K562 (cell line): ENCODE measurements around the gene COMMD1. TPM values are rescaled to one million over a fixed set of nuclear protein-coding genes. Genes with fewer than 3 reads are reported as not detected.

ENCODE experiments used
- ATAC-seq: fragments of 200-7000 bp; cut with Tn5 transposase; 3 replicates; pipeline ENCODE4 v1.9.1; 2020; ENCODE audit warnings: moderate library complexity
- BruUV-seq: library from RNA; stranded (reverse); fragments of 400-500 nt; replicated peaks from 2 replicates; lab custom pipeline; 2021; lab: Mats Ljungman, UMichigan
- CTCF ChIA-PET: fragments of 300-600 bp; formaldehyde crosslinking; extraction: SDS; loops from one replicate; lab custom pipeline; 2021; ENCODE audit warnings: low intra/inter-chr PET ratio; lab: Yijun Ruan, JAX
- POLR2A ChIA-PET: fragments of 300-600, 350-650 bp; sonication (Branson Sonifier 250); formaldehyde crosslinking; extraction: SDS; loops from one replicate; lab custom pipeline; 2021; ENCODE audit warnings: antibody characterized with exemption, inconsistent platforms; lab: Yijun Ruan, JAX
- DNase-seq, 4 experiments: peaks; one replicate each; pipeline versions ENCODE4 v3.0.0 to v3.0.0-alpha.2; 2011 to 2018; ENCODE audit warnings: low spot score in 3 of 4, mixed read lengths in 3 of 4; ENCODE audit errors: extremely low read depth in 1 of 4
- FAIRE-seq: peaks from 2 replicates; lab custom pipeline; 2011; peaks lifted over from hg19 to GRCh38; lab: Jason Lieb, UNC
- H2AFZ ChIP-seq: 2 replicates; pipeline ENCODE4 v1.6.0; 2011; ENCODE audit warnings: low read depth, low read length, control low read depth, inconsistent platforms
- H3K27ac ChIP-seq: fragments of 200-600 bp; 3 replicates; pipeline ENCODE4 v1.8.0; 2011; ENCODE audit warnings: low read depth, mild to moderate bottlenecking, control low read depth, inconsistent platforms, low read length, moderate library complexity, mixed read lengths; ENCODE audit errors: extremely low read depth
- H3K27me3 ChIP-seq, 2 experiments: fragments of 300-600 bp in 1 of 2; 2 replicates in 1 of 2; 3 replicates in 1 of 2; pipeline versions ENCODE4 v1.6.0 to v1.8.0; 2011; ENCODE audit warnings: inconsistent platforms in 2 of 2, low read length in 2 of 2, mild to moderate bottlenecking in 1 of 2, mixed read lengths in 1 of 2, moderate library complexity in 1 of 2; ENCODE audit not compliant: control insufficient read depth in 2 of 2, insufficient read depth in 2 of 2
- H3K36me3 ChIP-seq: fragments of 300-600 bp; 3 replicates; pipeline ENCODE4 v1.8.0; 2011; ENCODE audit warnings: mild to moderate bottlenecking, low read length, inconsistent platforms; ENCODE audit not compliant: control insufficient read depth, insufficient read depth
- H3K4me1 ChIP-seq, 2 experiments: fragments of 200-600 bp in 1 of 2; replicated peaks in 1 of 2; 2 replicates in 1 of 2; 3 replicates in 1 of 2; pipeline versions ENCODE4 v1.5.1 to v1.8.0; 2011; ENCODE audit warnings: inconsistent platforms in 2 of 2, low read length in 2 of 2, mild to moderate bottlenecking in 1 of 2, mixed read lengths in 1 of 2, moderate library complexity in 1 of 2; ENCODE audit not compliant: control insufficient read depth in 2 of 2, insufficient read depth in 2 of 2
- H3K4me2 ChIP-seq: 2 replicates; pipeline ENCODE4 v1.6.1; 2011; ENCODE audit warnings: low read length, control low read depth, inconsistent platforms, mixed read lengths; ENCODE audit not compliant: insufficient read depth
- H3K4me3 ChIP-seq: fragments of 200-600 bp; sonication (generic), shearing (Covaris generic); 2 replicates; pipeline ENCODE4 v1.5.1; 2016; ENCODE audit warnings: control low read depth, inconsistent platforms
- H3K79me2 ChIP-seq: fragments of 200-600 bp; 3 replicates; pipeline ENCODE4 v1.8.0; 2011; ENCODE audit warnings: low read length, inconsistent platforms; ENCODE audit not compliant: control insufficient read depth, insufficient read depth
- H3K9ac ChIP-seq, 2 experiments: 2 replicates each; pipeline versions ENCODE4 v1.6.0 to v1.6.1; 2011; ENCODE audit warnings: low read depth in 2 of 2, low read length in 2 of 2, control low read depth in 1 of 2, inconsistent platforms in 1 of 2, mild to moderate bottlenecking in 1 of 2, mixed read lengths in 1 of 2; ENCODE audit not compliant: insufficient read depth in 1 of 2
- H3K9me1 ChIP-seq: one replicate; pipeline ENCODE4 v1.6.0; 2011; ENCODE audit warnings: inconsistent platforms, mild to moderate bottlenecking, low read length, moderate library complexity; ENCODE audit not compliant: control insufficient read depth, insufficient read depth
- H3K9me3 ChIP-seq: replicated peaks from 2 replicates; pipeline ENCODE4 v1.5.1; 2011; ENCODE audit warnings: low read depth, low read length, inconsistent platforms; ENCODE audit not compliant: control insufficient read depth, insufficient read depth
- H4K20me1 ChIP-seq: replicated peaks from 2 replicates; pipeline ENCODE4 v1.6.1; 2011; ENCODE audit warnings: low read length, inconsistent platforms, mixed read lengths; ENCODE audit not compliant: control insufficient read depth, insufficient read depth
- BACH1 ChIP-seq: fragments of 200-800 bp; sonication (Bioruptor generic); IDR thresholded peaks from 2 replicates; pipeline ENCODE4 v1.6.1; 2016; ENCODE audit warnings: missing genetic modification characterization, missing compliant biosample characterization
- CBFA2T3 ChIP-seq: fragments of 450-650 bp; IDR thresholded peaks from 2 replicates; pipeline ENCODE4 v1.6.1; 2017
- EZH2 ChIP-seq: IDR thresholded peaks from 2 replicates; pipeline ENCODE4 v1.6.1; 2012; ENCODE audit warnings: low read depth, mild to moderate bottlenecking, inconsistent platforms, low read length, borderline replicate concordance
- KAT2B ChIP-seq: IDR thresholded peaks from one replicate; pipeline ENCODE4 v1.6.1; 2012; ENCODE audit warnings: low read depth, mild to moderate bottlenecking, control low read depth, inconsistent platforms, low read length, moderate library complexity
- KHSRP ChIP-seq: fragments of 450-650 bp; IDR thresholded peaks from 2 replicates; pipeline ENCODE4 v1.6.1; 2017
- MAFF ChIP-seq: IDR thresholded peaks from 2 replicates; pipeline ENCODE4 v1.6.1; 2012; ENCODE audit warnings: low read length, improper control_type of control experiment
- MAFG ChIP-seq: fragments of 450-650 bp; conservative IDR thresholded peaks from 2 replicates; pipeline ENCODE4 v1.6.1; 2016; ENCODE audit warnings: missing genetic modification characterization, missing compliant biosample characterization
- MCM3 ChIP-seq: fragments of 450-650 bp; IDR thresholded peaks from 2 replicates; pipeline ENCODE4 v1.6.1; 2016
- MLLT1 ChIP-seq, 2 experiments: fragments of 450-650 bp; IDR thresholded peaks; 2 replicates each; pipeline ENCODE4 v1.6.1; 2016
- NFYB ChIP-seq: IDR thresholded peaks from 2 replicates; pipeline ENCODE4 v1.6.1; 2011; ENCODE audit warnings: mild to moderate bottlenecking, moderate library complexity; ENCODE audit not compliant: insufficient read length; ENCODE audit errors: extremely low read depth
- TCF7 ChIP-seq: sonication (generic); IDR thresholded peaks from 2 replicates; pipeline ENCODE4 v1.6.1; 2016; ENCODE audit warnings: antibody characterized with exemption, borderline replicate concordance
- ZBTB9 ChIP-seq: fragments of 450-650 bp; formaldehyde crosslinking; IDR thresholded peaks from 2 replicates; pipeline ENCODE4 v1.4.0; 2020; ENCODE audit warnings: mild to moderate bottlenecking, moderate library complexity
- ZNF165 ChIP-seq: fragments of 250-450 bp; sonication (Bioruptor Pico); IDR thresholded peaks from 2 replicates; pipeline ENCODE4 v1.4.0; 2020; ENCODE audit warnings: borderline replicate concordance
- ZNF668 ChIP-seq: fragments of 250-450 bp; sonication (Bioruptor Pico); IDR thresholded peaks from 2 replicates; pipeline ENCODE4 v1.8.0; 2022; ENCODE audit warnings: mild to moderate bottlenecking, inconsistent platforms
- ZNF695 ChIP-seq: fragments of 450-650 bp; formaldehyde crosslinking; IDR thresholded peaks from 2 replicates; pipeline ENCODE4 v1.4.0; 2020; ENCODE audit warnings: mild to moderate bottlenecking, moderate library complexity
- ZNF707 ChIP-seq: fragments of 250-450 bp; sonication (Bioruptor Pico); conservative IDR thresholded peaks from 2 replicates; pipeline ENCODE4 v1.8.0; 2022; ENCODE audit warnings: inconsistent platforms, mild to moderate bottlenecking, moderate library complexity
- in situ Hi-C: fragments of 300-500 bp; cut with MboI; formaldehyde crosslinking; loops from 4 replicates; pipeline ENCODE4 v1.15.0; 2018; ENCODE audit warnings: inconsistent platforms, mixed read lengths
- intact Hi-C: fragments of 100-400 bp; cut with micrococcal nuclease; formaldehyde crosslinking; loops from 2 replicates; pipeline ENCODE4 v1.14.2; 2022
- polyA plus RNA-seq, 8 experiments: library from polyadenylated mRNA; depleted of rRNA in 4 of 8; stranded (reverse) in 5 of 8; unstranded in 3 of 8; fragments of >200 nt; fragmentation: Nextera tagmentation in 2 of 8; fragmentation: Illumina TruSeq in 1 of 8; extraction: Ambion mirVana in 2 of 8; extraction: Trizol in 1 of 8; gene quantifications; 2 replicates each; pipeline versions ENCODE4 v1.2.1 to v1.2.3, GENCODE V29; 2011 to 2014; ENCODE audit warnings: inconsistent platforms in 1 of 8, missing spikeins in 1 of 8
- total RNA-seq, 7 experiments: library from RNA; depleted of rRNA in 6 of 7; stranded (reverse); fragments of >200 nt in 6 of 7; fragmentation: Illumina TruSeq in 2 of 7; extraction: Trizol in 2 of 7; gene quantifications; 2 replicates each; pipeline versions ENCODE4 v1.2.1 to v1.2.3, GENCODE V29; 2011 to 2021; ENCODE audit warnings: low replicate concordance in 1 of 7
- TF ChIP-seq, protein P1 (sequence below): fragments of 450-650 bp; IDR thresholded peaks from 2 replicates; pipeline ENCODE4 v1.6.1; 2016; ENCODE audit warnings: borderline replicate concordance
- TF ChIP-seq, protein P2 (sequence below): fragments of 250-450 bp; sonication (Bioruptor Pico); IDR thresholded peaks from 2 replicates; pipeline ENCODE4 v1.5.0; 2020; ENCODE audit warnings: mild to moderate bottlenecking, borderline replicate concordance

COMMD1 gene
- total and polyA plus RNA-seq, 9 of the 15 experiments (the other 6 are each of a cell fraction or from before 2014, with no cell fraction given), result 14.4 to 77.0 (median 21.4) TPM

- CTCF ChIA-PET, result no interaction called here
- in situ Hi-C loops, result no loop called here
- TF ChIP-seq MAFF (peak; percentile 32; the same call in 1 of the 2 replicates), ZNF707 (CRISPR knock-in tag) (no peak), TCF7 (no peak), MCM3 (no peak), ZNF695 (CRISPR knock-in tag) (no peak), ZBTB9 (no peak), ZNF668 (CRISPR knock-in tag) (no peak), NFYB (no peak), MLLT1 (IDR thresholded peaks at IDR 0.05) (no peak), BACH1 (tag) (no peak), ZNF165 (CRISPR knock-in tag) (no peak), MAFG (tag) (peak; percentile 38; the same call in 1 of the 2 replicates), CBFA2T3 (no peak), EZH2 (no peak), KHSRP (no peak), KAT2B (no peak)
- TF ChIP-seq, protein P1, sequence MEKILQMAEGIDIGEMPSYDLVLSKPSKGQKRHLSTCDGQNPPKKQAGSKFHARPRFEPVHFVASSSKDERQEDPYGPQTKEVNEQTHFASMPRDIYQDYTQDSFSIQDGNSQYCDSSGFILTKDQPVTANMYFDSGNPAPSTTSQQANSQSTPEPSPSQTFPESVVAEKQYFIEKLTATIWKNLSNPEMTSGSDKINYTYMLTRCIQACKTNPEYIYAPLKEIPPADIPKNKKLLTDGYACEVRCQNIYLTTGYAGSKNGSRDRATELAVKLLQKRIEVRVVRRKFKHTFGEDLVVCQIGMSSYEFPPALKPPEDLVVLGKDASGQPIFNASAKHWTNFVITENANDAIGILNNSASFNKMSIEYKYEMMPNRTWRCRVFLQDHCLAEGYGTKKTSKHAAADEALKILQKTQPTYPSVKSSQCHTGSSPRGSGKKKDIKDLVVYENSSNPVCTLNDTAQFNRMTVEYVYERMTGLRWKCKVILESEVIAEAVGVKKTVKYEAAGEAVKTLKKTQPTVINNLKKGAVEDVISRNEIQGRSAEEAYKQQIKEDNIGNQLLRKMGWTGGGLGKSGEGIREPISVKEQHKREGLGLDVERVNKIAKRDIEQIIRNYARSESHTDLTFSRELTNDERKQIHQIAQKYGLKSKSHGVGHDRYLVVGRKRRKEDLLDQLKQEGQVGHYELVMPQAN, result no peak
- TF ChIP-seq, protein P2, sequence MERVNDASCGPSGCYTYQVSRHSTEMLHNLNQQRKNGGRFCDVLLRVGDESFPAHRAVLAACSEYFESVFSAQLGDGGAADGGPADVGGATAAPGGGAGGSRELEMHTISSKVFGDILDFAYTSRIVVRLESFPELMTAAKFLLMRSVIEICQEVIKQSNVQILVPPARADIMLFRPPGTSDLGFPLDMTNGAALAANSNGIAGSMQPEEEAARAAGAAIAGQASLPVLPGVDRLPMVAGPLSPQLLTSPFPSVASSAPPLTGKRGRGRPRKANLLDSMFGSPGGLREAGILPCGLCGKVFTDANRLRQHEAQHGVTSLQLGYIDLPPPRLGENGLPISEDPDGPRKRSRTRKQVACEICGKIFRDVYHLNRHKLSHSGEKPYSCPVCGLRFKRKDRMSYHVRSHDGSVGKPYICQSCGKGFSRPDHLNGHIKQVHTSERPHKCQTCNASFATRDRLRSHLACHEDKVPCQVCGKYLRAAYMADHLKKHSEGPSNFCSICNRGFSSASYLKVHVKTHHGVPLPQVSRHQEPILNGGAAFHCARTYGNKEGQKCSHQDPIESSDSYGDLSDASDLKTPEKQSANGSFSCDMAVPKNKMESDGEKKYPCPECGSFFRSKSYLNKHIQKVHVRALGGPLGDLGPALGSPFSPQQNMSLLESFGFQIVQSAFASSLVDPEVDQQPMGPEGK (CRISPR knock-in tag), result no peak
These were observed 214.0 kb downstream of the COMMD1 start for GRCh38 chr2:62119311-62119974.

More at GRCh38 chr2:62119311-62119974, 214.0 kb downstream of the COMMD1 start:
- Histone ChIP-seq H3K4me1 (no peaks in the 10 kb centered on the region; a peak in 1 of 5 replicates), H2AFZ (no peak overlapping the region), H3K27ac (no peak overlapping the region), H3K4me3 (no peak overlapping the region), H3K9ac (no peak overlapping the region), H3K79me2 (no peaks in the 10 kb centered on the region), H3K9me3 (no peaks in the 10 kb centered on the region), H3K9me1 (no peaks in the 10 kb centered on the region), H3K36me3 (no peaks in the 10 kb centered on the region), H3K27me3 (no peaks in the 10 kb centered on the region), H4K20me1 (no peaks in the 10 kb centered on the region), H3K4me2 (no peak overlapping the region)
- intact Hi-C loops, result no loop called here
- POLR2A ChIA-PET, result no interaction called here
- DNase-seq, result no peak
- no peak for ATAC-seq
- FAIRE-seq, result no peak
- no TSS peak for BruUV-seq
